HepG2 (cell line): ENCODE results near the gene RNU7-1. TPM values are rescaled to one million over a fixed set of nuclear protein-coding genes. Genes with fewer than 3 reads are reported as not detected.
A peak's percentile ranks its signal among the peaks of the same experiment; 100 is the strongest.

Experiments used
- AKAP8 ChIP-seq: sonication (generic); formaldehyde crosslinking; IDR thresholded peaks from 2 replicates; pipeline ENCODE4 v1.5.1; 2020; ENCODE audit warnings: mild to moderate bottlenecking, missing genetic modification reagents
- ARNT2 ChIP-seq: sonication (generic); formaldehyde crosslinking; IDR thresholded peaks from 2 replicates; pipeline ENCODE4 v1.8.0; 2022; ENCODE audit warnings: mild to moderate bottlenecking, low read depth, missing genetic modification reagents, moderate library complexity
- BRD4 ChIP-seq: sonication (generic); formaldehyde crosslinking; IDR thresholded peaks from 2 replicates; pipeline ENCODE4 v1.4.0; 2020; ENCODE audit warnings: missing genetic modification reagents
- E2F2 ChIP-seq: sonication (generic); formaldehyde crosslinking; IDR thresholded peaks from 2 replicates; pipeline ENCODE4 v1.4.0; 2020; ENCODE audit warnings: missing genetic modification reagents, borderline replicate concordance
- ELF1 ChIP-seq: sonication (generic); formaldehyde crosslinking; IDR thresholded peaks from 2 replicates; pipeline ENCODE4 v1.4.0; 2020; ENCODE audit warnings: missing genetic modification reagents
- HDAC1 ChIP-seq: sonication (generic); formaldehyde crosslinking; IDR thresholded peaks from 2 replicates; pipeline ENCODE4 v1.5.1; 2020; ENCODE audit warnings: mild to moderate bottlenecking, missing genetic modification reagents
- HMGA1 ChIP-seq: sonication (generic); formaldehyde crosslinking; conservative IDR thresholded peaks from 2 replicates; pipeline ENCODE4 v1.4.0; 2020; ENCODE audit warnings: missing genetic modification reagents
- IKZF1 ChIP-seq: fragments of 450-650 bp; IDR thresholded peaks from 2 replicates; pipeline ENCODE4 v1.7.1; 2016
- MAFG ChIP-seq: sonication (generic); formaldehyde crosslinking; IDR thresholded peaks from 2 replicates; pipeline ENCODE4 v1.5.1; 2020; ENCODE audit warnings: mild to moderate bottlenecking, missing genetic modification reagents
- MED1 ChIP-seq: sonication (generic); formaldehyde crosslinking; IDR thresholded peaks from 2 replicates; pipeline ENCODE4 v1.4.0; 2020; ENCODE audit warnings: missing genetic modification reagents
- MTF1 ChIP-seq: sonication (generic); formaldehyde crosslinking; IDR thresholded peaks from 2 replicates; pipeline ENCODE4 v1.5.0; 2020; ENCODE audit warnings: missing genetic modification reagents
- NFE2 ChIP-seq: sonication (generic); formaldehyde crosslinking; IDR thresholded peaks from 2 replicates; pipeline ENCODE4 v1.4.0; 2020; ENCODE audit warnings: missing genetic modification reagents
- NFIB ChIP-seq: sonication (generic); formaldehyde crosslinking; IDR thresholded peaks from 2 replicates; pipeline ENCODE4 v1.9.0; 2021; ENCODE audit warnings: missing genetic modification reagents, mild to moderate bottlenecking, borderline replicate concordance
- RBFOX2 ChIP-seq: fragments of 200-400 bp; formaldehyde crosslinking; IDR thresholded peaks from 2 replicates; pipeline ENCODE4 v1.6.1; 2017; ENCODE audit warnings: low read depth, mild to moderate bottlenecking, low read length
- RFXAP ChIP-seq: sonication (generic); formaldehyde crosslinking; IDR thresholded peaks from 2 replicates; pipeline ENCODE4 v1.4.0; 2020; ENCODE audit warnings: missing genetic modification reagents, borderline replicate concordance
- RORA ChIP-seq: sonication (generic); formaldehyde crosslinking; IDR thresholded peaks from 2 replicates; pipeline ENCODE4 v1.5.0; 2020; ENCODE audit warnings: mild to moderate bottlenecking, missing genetic modification reagents, moderate library complexity
- TBX2 ChIP-seq: sonication (generic); formaldehyde crosslinking; IDR thresholded peaks from 2 replicates; pipeline ENCODE4 v1.5.0; 2020; ENCODE audit warnings: missing genetic modification reagents, mild to moderate bottlenecking, borderline replicate concordance
- XRCC5 ChIP-seq: fragments of 200-400 bp; formaldehyde crosslinking; optimal IDR thresholded peaks from 2 replicates; pipeline ENCODE3; 2017; ENCODE audit warnings: mild to moderate bottlenecking, low read length
- ZBTB39 ChIP-seq: sonication (generic); formaldehyde crosslinking; IDR thresholded peaks from 2 replicates; pipeline ENCODE4 v1.5.0; 2020; ENCODE audit warnings: missing genetic modification reagents
- ZFP36L1 ChIP-seq: sonication (generic); formaldehyde crosslinking; IDR thresholded peaks from 2 replicates; pipeline ENCODE4 v1.8.0; 2022; ENCODE audit warnings: mild to moderate bottlenecking, missing genetic modification reagents, moderate library complexity
- ZFX ChIP-seq: sonication (generic); formaldehyde crosslinking; IDR thresholded peaks from 2 replicates; pipeline ENCODE4 v1.4.0; 2020; ENCODE audit warnings: mild to moderate bottlenecking, low read depth, missing genetic modification reagents, moderate library complexity
- ZNF703 ChIP-seq: sonication (generic); formaldehyde crosslinking; IDR thresholded peaks from 2 replicates; pipeline ENCODE4 v1.5.1; 2020; ENCODE audit warnings: missing genetic modification reagents, mild to moderate bottlenecking, moderate library complexity, borderline replicate concordance
- ZNF768 ChIP-seq: sonication (generic); formaldehyde crosslinking; IDR thresholded peaks from 2 replicates; pipeline ENCODE4 v1.4.0; 2020; ENCODE audit warnings: missing genetic modification reagents
- polyA plus RNA-seq, 8 experiments: library from polyadenylated mRNA; depleted of rRNA in 3 of 8; stranded (reverse) in 7 of 8; unstranded in 1 of 8; fragments of >200 nt; fragmentation: Illumina TruSeq in 4 of 8; extraction: Trizol in 4 of 8; gene quantifications; 2 replicates each; pipeline versions ENCODE4 v1.2.1 to v1.2.3, GENCODE V29; 2011 to 2016; ENCODE audit warnings: low read depth in 4 of 8, missing spikeins in 1 of 8, mixed read lengths in 1 of 8; ENCODE audit not compliant: insufficient read depth in 1 of 8
- total RNA-seq, 5 experiments: library from RNA; depleted of rRNA; stranded (reverse); fragments of >200 nt; fragmentation: Illumina TruSeq; extraction: Trizol; gene quantifications; 2 replicates each; pipeline ENCODE4 v1.2.3, GENCODE V29; 2016; ENCODE audit warnings: low read depth in 1 of 5
- TF ChIP-seq, protein P1 (sequence below): sonication (generic); formaldehyde crosslinking; IDR thresholded peaks from 2 replicates; pipeline ENCODE4 v1.9.0; 2021; ENCODE audit warnings: missing genetic modification reagents, borderline replicate concordance
- TF ChIP-seq, protein P2 (sequence below): sonication (generic); formaldehyde crosslinking; IDR thresholded peaks from 2 replicates; pipeline ENCODE4 v1.4.0; 2020; ENCODE audit warnings: missing genetic modification reagents

RNU7-1 gene
- total and polyA plus RNA-seq, 2 of the 13 experiments (the other 11 are each of a cell fraction or from before 2014, with no cell fraction given): not detected

GRCh38 chr12:6944381-6945186 lies 968 bp downstream of the RNU7-1 start (continued):
- TF ChIP-seq, protein P1, sequence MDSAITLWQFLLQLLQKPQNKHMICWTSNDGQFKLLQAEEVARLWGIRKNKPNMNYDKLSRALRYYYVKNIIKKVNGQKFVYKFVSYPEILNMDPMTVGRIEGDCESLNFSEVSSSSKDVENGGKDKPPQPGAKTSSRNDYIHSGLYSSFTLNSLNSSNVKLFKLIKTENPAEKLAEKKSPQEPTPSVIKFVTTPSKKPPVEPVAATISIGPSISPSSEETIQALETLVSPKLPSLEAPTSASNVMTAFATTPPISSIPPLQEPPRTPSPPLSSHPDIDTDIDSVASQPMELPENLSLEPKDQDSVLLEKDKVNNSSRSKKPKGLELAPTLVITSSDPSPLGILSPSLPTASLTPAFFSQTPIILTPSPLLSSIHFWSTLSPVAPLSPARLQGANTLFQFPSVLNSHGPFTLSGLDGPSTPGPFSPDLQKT (CRISPR knock-in tag): 0 out of 2 replicates have a peak, but pooled peaks have one; percentile 42
- TF ChIP-seq HDAC1 (CRISPR knock-in tag): peak; percentile 77
- peak; percentile 60 for TF ChIP-seq XRCC5
- TF ChIP-seq TBX2: peak; percentile 55; the same call in 1 of the 2 replicates
- TF ChIP-seq, protein P2, sequence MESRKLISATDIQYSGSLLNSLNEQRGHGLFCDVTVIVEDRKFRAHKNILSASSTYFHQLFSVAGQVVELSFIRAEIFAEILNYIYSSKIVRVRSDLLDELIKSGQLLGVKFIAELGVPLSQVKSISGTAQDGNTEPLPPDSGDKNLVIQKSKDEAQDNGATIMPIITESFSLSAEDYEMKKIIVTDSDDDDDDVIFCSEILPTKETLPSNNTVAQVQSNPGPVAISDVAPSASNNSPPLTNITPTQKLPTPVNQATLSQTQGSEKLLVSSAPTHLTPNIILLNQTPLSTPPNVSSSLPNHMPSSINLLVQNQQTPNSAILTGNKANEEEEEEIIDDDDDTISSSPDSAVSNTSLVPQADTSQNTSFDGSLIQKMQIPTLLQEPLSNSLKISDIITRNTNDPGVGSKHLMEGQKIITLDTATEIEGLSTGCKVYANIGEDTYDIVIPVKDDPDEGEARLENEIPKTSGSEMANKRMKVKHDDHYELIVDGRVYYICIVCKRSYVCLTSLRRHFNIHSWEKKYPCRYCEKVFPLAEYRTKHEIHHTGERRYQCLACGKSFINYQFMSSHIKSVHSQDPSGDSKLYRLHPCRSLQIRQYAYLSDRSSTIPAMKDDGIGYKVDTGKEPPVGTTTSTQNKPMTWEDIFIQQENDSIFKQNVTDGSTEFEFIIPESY: no peak
- no peak for TF ChIP-seq ZFP36L1
- TF ChIP-seq RORA (CRISPR knock-in tag): no peak
- no peak for TF ChIP-seq MTF1
- TF ChIP-seq MED1 (CRISPR knock-in tag): peak; percentile 90
- no peak for TF ChIP-seq IKZF1
- 0 out of 2 replicates have a peak, but pooled peaks have one; percentile 14 for TF ChIP-seq ELF1 (CRISPR knock-in tag)
- TF ChIP-seq BRD4: peak; percentile 72
- TF ChIP-seq E2F2 (CRISPR knock-in tag): peak; percentile 98; the same call in 1 of the 2 replicates
- TF ChIP-seq HMGA1: no peak
- TF ChIP-seq ZNF703 (CRISPR knock-in tag): no peak
- TF ChIP-seq NFE2 (CRISPR knock-in tag): no peak
- TF ChIP-seq ZBTB39 (CRISPR knock-in tag): no peak
- TF ChIP-seq ZNF768 (CRISPR knock-in tag): no peak
- no peak for TF ChIP-seq RBFOX2
- TF ChIP-seq RFXAP (CRISPR knock-in tag): 0 out of 2 replicates have a peak, but pooled peaks have one; percentile 74
- no peak; the same call in 1 of the 2 replicates for TF ChIP-seq AKAP8 (CRISPR knock-in tag)
- peak; percentile 59; the same call in 1 of the 2 replicates for TF ChIP-seq NFIB
- peak; percentile 73 for TF ChIP-seq ZFX (CRISPR knock-in tag)
- TF ChIP-seq ARNT2: peak; percentile 22; the same call in 1 of the 2 replicates
- TF ChIP-seq MAFG (CRISPR knock-in tag): no peak
